ENCODE data around the gene PCP4.
"Not testable (repeated sequence)": the region's sequence is repeated elsewhere in the genome, so short reads cannot be mapped to it uniquely, and the experiment has no call there.

Gene PCP4

DNA sequence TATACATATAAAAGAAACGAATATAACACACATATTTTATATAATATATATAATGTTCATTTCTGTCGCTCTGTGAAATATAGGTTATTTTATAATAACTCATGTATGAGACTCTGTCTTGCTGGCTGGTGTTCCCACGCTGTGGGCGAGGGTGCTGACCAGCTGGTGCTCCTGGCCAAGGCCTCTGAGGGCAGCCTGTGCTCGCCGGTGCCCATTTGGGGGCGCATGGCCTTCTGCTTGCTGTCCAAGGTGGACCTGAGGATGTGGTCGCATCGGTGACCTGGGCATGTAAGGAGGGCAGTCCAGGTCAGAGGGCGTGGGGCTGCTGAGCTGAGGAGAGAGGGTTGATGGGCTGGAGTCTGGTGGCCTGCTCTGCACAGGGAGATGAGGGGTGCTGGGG, 1.1 kb upstream of the PCP4 start:
- DNase-seq (ENCODE audit: low read depth) = no peak

DNA sequence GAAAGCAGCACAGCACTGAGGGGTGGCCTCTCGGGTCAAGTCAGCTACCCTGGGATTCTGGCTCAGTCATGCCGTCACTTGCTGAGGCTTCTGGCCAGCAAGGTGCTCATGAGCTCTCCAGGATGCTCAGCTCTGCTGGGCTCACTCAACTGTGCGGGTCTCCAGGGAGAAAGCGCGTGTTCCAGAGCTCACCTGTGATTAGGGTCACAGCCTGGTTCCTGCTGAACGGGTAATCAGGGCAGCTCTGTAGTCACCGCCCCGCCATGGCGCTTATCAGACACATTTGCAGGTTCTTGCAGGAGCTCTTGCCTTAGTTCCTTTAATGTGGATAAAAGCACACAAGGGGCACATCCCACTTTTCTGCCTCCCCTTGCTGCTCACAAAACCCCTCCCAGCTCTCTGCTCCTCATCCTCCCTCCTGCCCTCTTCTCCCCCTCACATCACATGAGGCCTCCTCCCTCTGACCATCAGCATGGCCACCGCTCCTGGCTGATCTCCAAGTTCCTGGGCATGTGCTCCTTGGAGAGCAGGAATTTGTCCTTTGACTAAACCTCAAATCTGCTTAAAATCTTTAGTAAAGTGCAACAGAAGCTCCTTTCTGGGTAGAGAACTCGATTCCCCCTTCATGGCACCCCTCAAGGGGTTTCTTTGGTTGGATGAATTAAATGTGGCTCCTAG, 2.0 kb downstream of the PCP4 start:
- no peak for DNase-seq (ENCODE audit: low read depth)

- DNase-seq (ENCODE audit: low read depth) = no peak
Observed at GRCh38 chr21:39873687-39874086, 6.4 kb downstream of the PCP4 start.

DNA sequence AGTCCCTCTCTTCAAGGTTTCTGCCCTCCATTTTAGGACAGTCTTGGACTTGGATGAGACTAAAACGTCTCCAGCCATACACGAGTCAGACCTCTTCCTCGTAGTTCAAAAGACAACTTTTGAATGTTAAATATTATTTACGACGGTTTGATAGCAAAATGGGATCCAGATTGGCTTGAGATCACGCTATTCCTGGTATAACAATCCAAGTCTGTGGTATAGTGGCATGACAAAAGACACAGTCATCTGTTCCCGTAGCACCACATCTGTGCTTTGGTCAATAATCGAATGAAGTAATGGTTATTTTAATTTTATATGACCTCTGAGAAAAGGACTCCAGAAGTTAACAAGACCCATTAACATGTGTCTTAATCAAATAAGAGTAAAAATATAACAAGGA, 7.0 kb downstream of the PCP4 start:
- DNase-seq (ENCODE audit: low read depth) = no peak

- DNase-seq (ENCODE audit: low read depth) = no peak
Observed at GRCh38 chr21:39874759-39875158, 7.5 kb downstream of the PCP4 start.

GRCh38 chr21:39881661-39882060, 14.4 kb downstream of the PCP4 start:
- no peak for DNase-seq (ENCODE audit: low read depth)

- DNase-seq (ENCODE audit: low read depth) = no peak
Observed at GRCh38 chr21:39882151-39882838, 15.1 kb downstream of the PCP4 start.

- no peak for DNase-seq (ENCODE audit: low read depth)
Observed at GRCh38 chr21:39882839-39883195, 15.6 kb downstream of the PCP4 start.

GRCh38 chr21:39885119-39885848, 18.0 kb downstream of the PCP4 start:
- no peak for DNase-seq (ENCODE audit: low read depth)

- DNase-seq (ENCODE audit: low read depth) = no peak
Observed at GRCh38 chr21:39888848-39889247, 21.6 kb downstream of the PCP4 start.

- DNase-seq (ENCODE audit: low read depth) = no peak
Observed at GRCh38 chr21:39891111-39891510, 23.9 kb downstream of the PCP4 start.

GRCh38 chr21:39891863-39892262, 24.6 kb downstream of the PCP4 start:
- DNase-seq (ENCODE audit: low read depth) = not testable (repeated sequence)

GRCh38 chr21:39900491-39900890, 33.3 kb downstream of the PCP4 start:
- no peak for DNase-seq (ENCODE audit: low read depth)

DNA sequence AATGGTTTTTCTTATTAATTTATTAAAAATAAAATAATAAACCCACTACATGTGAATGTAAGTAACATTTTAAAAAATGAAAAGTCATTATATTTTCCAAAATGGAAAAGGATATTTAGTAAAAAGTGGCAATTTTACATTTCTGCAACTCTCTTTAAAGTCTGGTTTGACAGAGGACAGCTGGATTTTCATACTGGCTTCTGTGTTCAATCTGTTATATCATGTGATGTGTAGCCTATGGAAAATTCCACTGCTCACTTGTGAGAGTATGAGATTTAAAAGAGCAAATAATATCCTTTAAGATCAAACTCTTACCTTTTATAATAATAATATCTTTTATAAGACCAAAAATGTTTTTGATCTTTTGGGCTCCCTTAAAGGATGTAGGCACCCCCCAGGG, 33.7 kb downstream of the PCP4 start:
- DNase-seq (ENCODE audit: low read depth) = no peak

- DNase-seq (ENCODE audit: low read depth) = no peak
Observed at GRCh38 chr21:39902986-39903385, 35.7 kb downstream of the PCP4 start.

- DNase-seq (ENCODE audit: low read depth) = no peak
Observed at GRCh38 chr21:39904457-39904856, 37.2 kb downstream of the PCP4 start.

DNA sequence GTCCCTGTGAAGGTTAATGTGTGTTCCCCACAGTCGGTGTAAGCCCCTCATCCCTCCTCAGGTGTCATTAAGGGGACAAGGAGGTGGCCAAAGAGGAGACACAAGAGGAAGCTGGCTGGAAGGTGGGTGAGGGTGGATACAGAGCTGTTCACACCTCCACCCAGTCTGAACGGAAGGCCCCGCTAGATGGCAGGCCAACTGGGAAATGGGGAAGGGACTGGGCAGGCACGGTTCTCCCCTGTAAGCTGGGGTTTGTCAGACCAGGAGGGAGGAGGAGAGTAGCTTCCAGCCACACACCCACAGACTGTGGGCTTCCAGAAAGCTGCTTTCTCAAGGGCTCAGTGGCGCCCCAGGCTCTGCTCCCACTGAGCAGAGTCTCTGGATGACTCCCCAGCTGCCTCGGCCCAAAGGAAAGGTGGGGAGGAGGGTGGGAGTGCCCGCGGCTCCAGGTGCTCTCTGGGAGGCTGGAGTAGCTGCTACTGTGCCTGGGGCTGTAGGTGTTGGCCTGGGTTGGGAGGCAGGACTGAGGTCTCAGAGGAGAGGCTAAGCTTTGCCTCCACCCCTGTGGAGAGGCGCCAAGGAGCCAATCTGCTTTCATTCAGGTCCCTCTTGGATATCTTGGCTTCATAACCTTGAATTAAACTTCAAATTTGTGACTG, 41.2 kb downstream of the PCP4 start:
- no peak for DNase-seq (ENCODE audit: low read depth)

DNA sequence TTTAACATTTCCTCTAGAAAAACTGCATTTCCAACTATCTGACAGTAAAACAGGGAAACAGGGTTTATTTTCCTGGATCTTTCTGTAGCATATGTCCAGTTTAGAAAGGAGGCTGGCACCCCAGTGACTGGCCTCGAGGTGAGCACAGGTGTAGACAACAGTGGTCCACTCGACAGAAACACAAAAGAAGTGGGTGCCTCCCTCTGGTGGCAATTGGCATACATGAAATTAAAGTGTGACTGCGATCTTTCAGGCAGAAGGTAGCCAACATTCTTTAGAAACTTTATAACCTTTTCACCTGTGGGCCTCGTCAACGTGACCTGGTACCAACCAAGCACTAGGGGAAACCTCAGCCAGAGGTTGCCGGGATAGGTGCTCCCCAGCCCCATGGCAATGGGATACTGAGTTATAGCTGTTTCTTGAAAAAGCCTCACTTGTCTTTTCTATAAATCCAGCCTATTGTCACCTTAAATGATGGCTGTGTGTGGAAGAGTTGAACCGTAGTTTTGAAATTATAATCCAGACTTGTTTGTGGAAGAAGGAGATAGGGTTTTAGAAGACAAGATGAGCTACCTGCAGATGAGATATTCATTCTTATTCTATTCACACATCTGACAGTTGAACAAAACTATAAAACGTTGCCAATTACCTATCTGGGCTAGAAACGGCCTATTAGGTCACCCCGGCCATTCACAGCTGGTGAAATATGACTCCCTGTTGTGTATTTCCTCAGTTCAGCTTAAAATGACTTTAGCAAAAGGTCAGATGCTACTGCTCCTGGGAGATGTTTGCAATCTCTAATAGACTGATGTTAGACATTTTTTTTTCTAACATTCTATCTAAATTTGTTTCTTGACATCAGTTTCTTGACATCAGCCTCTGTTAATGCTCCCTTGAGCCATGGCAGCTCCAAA, 44.3 kb downstream of the PCP4 start:
- DNase-seq (ENCODE audit: low read depth) = no peak

DNA sequence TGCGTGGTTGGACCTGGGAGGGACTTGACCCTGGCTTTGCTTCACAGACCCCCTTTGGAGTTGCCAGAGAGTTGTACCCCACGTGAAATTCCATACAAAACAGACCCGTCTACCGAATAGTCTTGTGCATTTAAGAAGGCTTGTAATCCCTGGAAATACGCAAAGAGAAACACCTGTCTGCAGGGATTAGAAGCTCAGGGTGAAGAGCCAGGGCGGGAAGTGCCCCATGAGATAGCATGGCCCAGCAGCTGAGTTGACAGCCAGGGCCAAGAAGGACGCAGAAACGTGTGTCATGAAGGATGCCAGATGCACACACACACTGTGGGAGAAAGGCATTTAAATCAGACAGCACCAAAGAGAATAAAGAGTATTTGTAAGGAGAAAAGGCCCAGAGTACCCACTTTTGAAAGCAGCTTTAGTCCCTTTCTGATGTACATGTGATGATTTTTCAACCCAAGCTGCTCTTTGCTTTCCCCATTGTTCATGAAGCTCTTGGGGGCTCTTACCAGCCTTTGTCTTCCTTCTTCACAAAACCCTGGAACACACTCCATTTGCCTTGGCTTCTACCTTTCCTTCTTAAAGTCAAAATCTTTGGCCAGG, 46.6 kb downstream of the PCP4 start:
- no peak for DNase-seq (ENCODE audit: low read depth)

GRCh38 chr21:39915881-39916280, 48.6 kb downstream of the PCP4 start:
- DNase-seq (ENCODE audit: low read depth) = no peak

DNA sequence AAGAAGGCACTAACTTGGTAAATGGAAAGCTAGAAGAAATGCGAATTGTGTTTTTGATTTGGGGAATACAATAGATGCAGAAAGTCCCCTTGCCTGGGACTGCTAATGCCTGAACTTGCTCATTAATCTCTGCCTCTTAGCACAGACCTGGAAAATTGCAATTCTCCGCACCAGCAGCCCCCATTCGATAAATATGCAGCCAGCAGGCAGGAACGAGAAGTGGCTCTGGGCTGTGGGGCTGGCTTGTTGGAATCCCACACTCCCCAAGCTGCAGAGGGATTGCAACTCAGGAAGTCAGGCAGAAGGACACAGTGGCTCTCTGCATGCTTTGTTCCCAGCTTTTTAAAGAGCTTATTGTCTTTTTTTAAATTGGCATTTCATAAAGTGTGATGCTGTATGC, 51.3 kb downstream of the PCP4 start:
- no peak for DNase-seq (ENCODE audit: low read depth)
